HepG2 (cell line): ENCODE measurements around the gene GABRG3. TPM values are rescaled to one million over a fixed set of nuclear protein-coding genes. Genes with fewer than 3 reads are reported as not detected.

Experiments used
- ATAC-seq: fragments of 200-7000 bp; cut with Tn5 transposase; 3 replicates; pipeline ENCODE4 v1.9.1; 2020; ENCODE audit warnings: mild to moderate bottlenecking, moderate library complexity
- BruUV-seq: library from RNA; stranded (reverse); fragments of 400-500 nt; replicated peaks from 2 replicates; lab custom pipeline; 2021; lab: Mats Ljungman, UMichigan
- CTCF ChIA-PET: fragments of 300-600 bp; formaldehyde crosslinking; extraction: SDS; loops from one replicate; lab custom pipeline; 2021; ENCODE audit warnings: low total read pairs, inconsistent platforms, low intra/inter-chr PET ratio; lab: Yijun Ruan, JAX
- POLR2A ChIA-PET: fragments of 350-600 bp; sonication (Branson Sonifier 250); formaldehyde crosslinking; loops from one replicate; lab custom pipeline; 2020; ENCODE audit warnings: antibody characterized with exemption, inconsistent platforms; lab: Yijun Ruan, JAX
- DNase-seq: peaks from one replicate; pipeline ENCODE4 v3.0.0-alpha.2; 2015; ENCODE audit warnings: low spot score
- FAIRE-seq: peaks from 3 replicates; lab custom pipeline; 2011; peaks lifted over from hg19 to GRCh38; lab: Jason Lieb, UNC
- H2AFZ ChIP-seq: one replicate; pipeline ENCODE4 v1.6.1; 2011; ENCODE audit warnings: low read length, inconsistent platforms
- H3K27ac ChIP-seq: fragments of 300-600 bp; 3 replicates; pipeline ENCODE4 v1.8.0; 2011; ENCODE audit warnings: mixed run types, mild to moderate bottlenecking, mixed read lengths, low read length, inconsistent platforms; ENCODE audit not compliant: insufficient read depth; ENCODE audit errors: extremely low read length
- H3K27me3 ChIP-seq, 2 experiments: fragments of 200-600 bp in 1 of 2; 2 replicates in 1 of 2; 3 replicates in 1 of 2; pipeline versions ENCODE4 v1.6.0 to v1.8.0; 2011; ENCODE audit warnings: low read length in 2 of 2, mild to moderate bottlenecking in 2 of 2, moderate library complexity in 2 of 2, inconsistent platforms in 1 of 2; ENCODE audit not compliant: insufficient read depth in 2 of 2, control insufficient read depth in 1 of 2
- H3K36me3 ChIP-seq, 2 experiments: fragments of 200-600 bp in 1 of 2; replicated peaks in 1 of 2; 2 replicates in 1 of 2; 3 replicates in 1 of 2; pipeline versions ENCODE4 v1.5.1 to v1.8.0; 2011; ENCODE audit warnings: low read length in 2 of 2, inconsistent platforms in 1 of 2; ENCODE audit not compliant: insufficient read depth in 2 of 2, control insufficient read depth in 1 of 2
- H3K4me1 ChIP-seq: 2 replicates; pipeline ENCODE4 v1.5.1; 2012; ENCODE audit warnings: low read length, inconsistent platforms; ENCODE audit not compliant: insufficient read depth
- H3K4me2 ChIP-seq: 2 replicates; pipeline ENCODE4 v1.6.0; 2011; ENCODE audit warnings: low read depth, low read length, inconsistent platforms
- H3K4me3 ChIP-seq, 3 experiments: fragments of 200-600 bp in 1 of 3; sonication (generic), shearing (Covaris generic) in 1 of 3; replicated peaks in 1 of 3; 2 replicates each; pipeline ENCODE4 v1.5.1; 2011 to 2016; ENCODE audit warnings: low read length in 3 of 3, inconsistent platforms in 2 of 3, low read depth in 2 of 3, mild to moderate bottlenecking in 2 of 3, control low read depth in 1 of 3, mixed read lengths in 1 of 3; ENCODE audit not compliant: insufficient read depth in 1 of 3
- H3K79me2 ChIP-seq: one replicate; pipeline ENCODE4 v1.6.1; 2011; ENCODE audit warnings: low read length, inconsistent platforms; ENCODE audit not compliant: insufficient read depth
- H3K9ac ChIP-seq: 2 replicates; pipeline ENCODE4 v1.6.0; 2011; ENCODE audit warnings: mild to moderate bottlenecking, low read depth, low read length, inconsistent platforms; ENCODE audit not compliant: insufficient read depth
- H3K9me3 ChIP-seq: 2 replicates; pipeline ENCODE4 v1.5.1; 2012; ENCODE audit warnings: mild to moderate bottlenecking, low read length
- H4K20me1 ChIP-seq: 2 replicates; pipeline ENCODE4 v1.6.0; 2011; ENCODE audit warnings: inconsistent platforms, mild to moderate bottlenecking, low read length, moderate library complexity; ENCODE audit not compliant: insufficient read depth
- CHD2 ChIP-seq: IDR thresholded peaks from 2 replicates; pipeline ENCODE4 v1.6.1; 2011; ENCODE audit warnings: low read depth, low read length, improper control_type of control experiment
- CREM ChIP-seq, 2 experiments: sonication (generic) in 1 of 2; formaldehyde crosslinking in 1 of 2; IDR thresholded peaks; 2 replicates each; pipeline versions ENCODE4 v1.4.0 to v1.6.1; 2016 to 2020; ENCODE audit warnings: antibody characterized with exemption in 1 of 2, mild to moderate bottlenecking in 1 of 2, missing genetic modification reagents in 1 of 2
- FOXM1 ChIP-seq: sonication (generic); formaldehyde crosslinking; IDR thresholded peaks from 2 replicates; pipeline ENCODE4 v1.5.0; 2020; ENCODE audit warnings: missing genetic modification reagents
- KAT8 ChIP-seq: IDR thresholded peaks from 2 replicates; pipeline ENCODE4 v1.6.1; 2016; ENCODE audit warnings: missing genetic modification reagents, missing compliant biosample characterization
- MAFF ChIP-seq: IDR thresholded peaks from 2 replicates; pipeline ENCODE4 v1.6.1; 2011; ENCODE audit warnings: low read depth, low read length, improper control_type of control experiment
- TFAP4 ChIP-seq: sonication (generic); IDR thresholded peaks from 2 replicates; pipeline ENCODE4 v1.6.1; 2016; ENCODE audit warnings: low read depth, borderline replicate concordance
- TGIF2 ChIP-seq: IDR thresholded peaks from 2 replicates; pipeline ENCODE4 v1.6.1; 2016; ENCODE audit warnings: control low read depth, missing compliant biosample characterization
- ZNF431 ChIP-seq: sonication (generic); formaldehyde crosslinking; IDR thresholded peaks from 2 replicates; pipeline ENCODE4 v1.9.0; 2022; ENCODE audit warnings: missing genetic modification reagents, low read depth, mild to moderate bottlenecking, borderline replicate concordance
- ZNF512B ChIP-seq: sonication (generic); formaldehyde crosslinking; IDR thresholded peaks from 2 replicates; pipeline ENCODE4 v1.5.1; 2020; ENCODE audit warnings: missing genetic modification reagents, mild to moderate bottlenecking, borderline replicate concordance
- ZNF749 ChIP-seq: sonication (generic); formaldehyde crosslinking; IDR thresholded peaks from 2 replicates; pipeline ENCODE4 v1.8.0; 2022; ENCODE audit warnings: mild to moderate bottlenecking, missing genetic modification reagents, moderate library complexity, borderline replicate concordance
- ZNF788 ChIP-seq: sonication (generic); formaldehyde crosslinking; IDR thresholded peaks from 2 replicates; pipeline ENCODE4 v1.5.0; 2020; ENCODE audit warnings: mild to moderate bottlenecking, missing genetic modification reagents, borderline replicate concordance
- WGBS: methylation state at CpG from one replicate; pipeline ENCODE4 v1.1.6; 2017; ENCODE audit warnings: low lambda C conversion rate; 5-methylcytosine and 5-hydroxymethylcytosine counted together
- in situ Hi-C: cut with HindIII; loops from 2 replicates; pipeline ENCODE4 v1.10.0; 2017; ENCODE audit warnings: low pct_unique_long_range_greater_than_20kb; ENCODE audit not compliant: extremely low pct_ligation_motif_present
- intact Hi-C: fragments of 100-400 bp; cut with micrococcal nuclease; formaldehyde crosslinking; loops from one replicate; pipeline ENCODE4 v1.10.0; 2022; ENCODE audit not compliant: unreplicated experiment
- polyA plus RNA-seq, 8 experiments: library from polyadenylated mRNA; depleted of rRNA in 3 of 8; stranded (reverse) in 7 of 8; unstranded in 1 of 8; fragments of >200 nt; fragmentation: Illumina TruSeq in 4 of 8; extraction: Trizol in 4 of 8; gene quantifications; 2 replicates each; pipeline versions ENCODE4 v1.2.1 to v1.2.3, GENCODE V29; 2011 to 2016; ENCODE audit warnings: low read depth in 4 of 8, missing spikeins in 1 of 8, mixed read lengths in 1 of 8; ENCODE audit not compliant: insufficient read depth in 1 of 8
- total RNA-seq, 5 experiments: library from RNA; depleted of rRNA; stranded (reverse); fragments of >200 nt; fragmentation: Illumina TruSeq; extraction: Trizol; gene quantifications; 2 replicates each; pipeline ENCODE4 v1.2.3, GENCODE V29; 2016; ENCODE audit warnings: low read depth in 1 of 5
- TF ChIP-seq, protein P1 (sequence below): sonication (generic); formaldehyde crosslinking; IDR thresholded peaks from 2 replicates; pipeline ENCODE4 v1.8.0; 2022; ENCODE audit warnings: mild to moderate bottlenecking, missing genetic modification reagents
- TF ChIP-seq, protein P2 (sequence below), 2 experiments: IDR thresholded peaks; 2 replicates each; pipeline ENCODE4 v1.6.1; 2011 to 2012; ENCODE audit warnings: low read length in 2 of 2, borderline replicate concordance in 1 of 2, low read depth in 1 of 2, mild to moderate bottlenecking in 1 of 2, moderate library complexity in 1 of 2

The GABRG3 gene
- total and polyA plus RNA-seq, 2 of the 13 experiments (the other 11 are each of a cell fraction or from before 2014, with no cell fraction given): not detected

DNA sequence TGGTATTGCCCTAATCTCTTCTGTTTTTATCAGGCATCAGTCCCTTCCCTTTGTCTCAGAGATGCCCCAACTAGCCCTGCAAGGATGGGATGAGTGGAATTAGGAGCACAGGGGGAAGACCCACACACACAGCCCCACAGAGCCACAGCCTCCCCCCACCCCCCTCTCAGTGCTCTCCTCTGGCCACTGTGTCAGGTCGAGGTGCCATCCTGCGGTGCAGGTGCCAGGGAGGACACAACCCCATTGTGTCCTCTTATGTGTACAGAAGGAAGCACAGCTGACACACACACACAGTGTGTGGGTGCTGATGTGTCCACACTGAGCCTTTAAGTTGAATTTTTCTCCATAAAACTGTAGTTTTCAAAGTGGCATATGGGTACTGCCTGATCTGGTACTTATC, 593.7 kb downstream of the GABRG3 start (continued):
- TF ChIP-seq ZNF512B (CRISPR knock-in tag): no peak
- no peak for TF ChIP-seq MAFF
- TF ChIP-seq KAT8 (CRISPR knock-in tag): no peak
- TF ChIP-seq ZNF788 (CRISPR knock-in tag): no peak
- no peak for TF ChIP-seq ZNF749 (CRISPR knock-in tag)
- TF ChIP-seq, protein P1, sequence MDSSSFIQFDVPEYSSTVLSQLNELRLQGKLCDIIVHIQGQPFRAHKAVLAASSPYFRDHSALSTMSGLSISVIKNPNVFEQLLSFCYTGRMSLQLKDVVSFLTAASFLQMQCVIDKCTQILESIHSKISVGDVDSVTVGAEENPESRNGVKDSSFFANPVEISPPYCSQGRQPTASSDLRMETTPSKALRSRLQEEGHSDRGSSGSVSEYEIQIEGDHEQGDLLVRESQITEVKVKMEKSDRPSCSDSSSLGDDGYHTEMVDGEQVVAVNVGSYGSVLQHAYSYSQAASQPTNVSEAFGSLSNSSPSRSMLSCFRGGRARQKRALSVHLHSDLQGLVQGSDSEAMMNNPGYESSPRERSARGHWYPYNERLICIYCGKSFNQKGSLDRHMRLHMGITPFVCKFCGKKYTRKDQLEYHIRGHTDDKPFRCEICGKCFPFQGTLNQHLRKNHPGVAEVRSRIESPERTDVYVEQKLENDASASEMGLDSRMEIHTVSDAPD (CRISPR knock-in tag): no peak
- TF ChIP-seq CREM (IDR thresholded peaks at IDR 0.05): no peak
- TF ChIP-seq CREM (CRISPR knock-in tag; IDR thresholded peaks at IDR 0.05): no peak

- no peak for DNase-seq
- no peak for ATAC-seq
- in situ Hi-C loops: no loop called here
- intact Hi-C loops: no loop called here
- no peak overlapping the region for H3K4me2 ChIP-seq
- no peaks in the 10 kb centered on the region for H3K79me2 ChIP-seq
- H3K27me3 ChIP-seq: no peaks in the 10 kb centered on the region
- H2AFZ ChIP-seq: no peak overlapping the region
- peaks cover 3% of the 10 kb centered on the region for H3K4me1 ChIP-seq
- WGBS: 9% methylated on average over 4 of the region's 4 CpGs
- no peaks in the 10 kb centered on the region for H3K36me3 ChIP-seq
- FAIRE-seq: no peak
- POLR2A ChIA-PET: no interaction called here
- H3K9me3 ChIP-seq: 0 out of 2 replicates have a peak, but pooled peaks cover 5% of the 10 kb centered on the region
- no TSS peak for BruUV-seq
- no peaks in the 10 kb centered on the region for H4K20me1 ChIP-seq
- no peak overlapping the region for H3K9ac ChIP-seq
- CTCF ChIA-PET: no interaction called here
- no peak overlapping the region for H3K4me3 ChIP-seq
- H3K27ac ChIP-seq: no peak overlapping the region
- TF ChIP-seq TGIF2 (CRISPR knock-in tag) (no peak), CHD2 (no peak), TFAP4 (no peak), FOXM1 (no peak), ZNF431 (CRISPR knock-in tag) (no peak)
- TF ChIP-seq, protein P2, sequence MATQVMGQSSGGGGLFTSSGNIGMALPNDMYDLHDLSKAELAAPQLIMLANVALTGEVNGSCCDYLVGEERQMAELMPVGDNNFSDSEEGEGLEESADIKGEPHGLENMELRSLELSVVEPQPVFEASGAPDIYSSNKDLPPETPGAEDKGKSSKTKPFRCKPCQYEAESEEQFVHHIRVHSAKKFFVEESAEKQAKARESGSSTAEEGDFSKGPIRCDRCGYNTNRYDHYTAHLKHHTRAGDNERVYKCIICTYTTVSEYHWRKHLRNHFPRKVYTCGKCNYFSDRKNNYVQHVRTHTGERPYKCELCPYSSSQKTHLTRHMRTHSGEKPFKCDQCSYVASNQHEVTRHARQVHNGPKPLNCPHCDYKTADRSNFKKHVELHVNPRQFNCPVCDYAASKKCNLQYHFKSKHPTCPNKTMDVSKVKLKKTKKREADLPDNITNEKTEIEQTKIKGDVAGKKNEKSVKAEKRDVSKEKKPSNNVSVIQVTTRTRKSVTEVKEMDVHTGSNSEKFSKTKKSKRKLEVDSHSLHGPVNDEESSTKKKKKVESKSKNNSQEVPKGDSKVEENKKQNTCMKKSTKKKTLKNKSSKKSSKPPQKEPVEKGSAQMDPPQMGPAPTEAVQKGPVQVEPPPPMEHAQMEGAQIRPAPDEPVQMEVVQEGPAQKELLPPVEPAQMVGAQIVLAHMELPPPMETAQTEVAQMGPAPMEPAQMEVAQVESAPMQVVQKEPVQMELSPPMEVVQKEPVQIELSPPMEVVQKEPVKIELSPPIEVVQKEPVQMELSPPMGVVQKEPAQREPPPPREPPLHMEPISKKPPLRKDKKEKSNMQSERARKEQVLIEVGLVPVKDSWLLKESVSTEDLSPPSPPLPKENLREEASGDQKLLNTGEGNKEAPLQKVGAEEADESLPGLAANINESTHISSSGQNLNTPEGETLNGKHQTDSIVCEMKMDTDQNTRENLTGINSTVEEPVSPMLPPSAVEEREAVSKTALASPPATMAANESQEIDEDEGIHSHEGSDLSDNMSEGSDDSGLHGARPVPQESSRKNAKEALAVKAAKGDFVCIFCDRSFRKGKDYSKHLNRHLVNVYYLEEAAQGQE (IDR thresholded peaks at IDR 0.05; ENCODE audit: borderline replicate concordance in 1 of 2, low read depth in 1 of 2, low read length in 2 of 2): no peak
These were observed 599.8 kb downstream of the GABRG3 start for GRCh38 chr15:27570746-27571145.
